HG03280 (cell line): ENCODE measurements around the gene TGM3.

Experiments
- ATAC-seq: cut with Tn5 transposase; IDR thresholded peaks from one replicate; pipeline ENCODE4 v1.9.1; 2021; ENCODE audit warnings: mild to moderate bottlenecking, moderate library complexity; ENCODE audit not compliant: unreplicated experiment

The TGM3 gene

DNA sequence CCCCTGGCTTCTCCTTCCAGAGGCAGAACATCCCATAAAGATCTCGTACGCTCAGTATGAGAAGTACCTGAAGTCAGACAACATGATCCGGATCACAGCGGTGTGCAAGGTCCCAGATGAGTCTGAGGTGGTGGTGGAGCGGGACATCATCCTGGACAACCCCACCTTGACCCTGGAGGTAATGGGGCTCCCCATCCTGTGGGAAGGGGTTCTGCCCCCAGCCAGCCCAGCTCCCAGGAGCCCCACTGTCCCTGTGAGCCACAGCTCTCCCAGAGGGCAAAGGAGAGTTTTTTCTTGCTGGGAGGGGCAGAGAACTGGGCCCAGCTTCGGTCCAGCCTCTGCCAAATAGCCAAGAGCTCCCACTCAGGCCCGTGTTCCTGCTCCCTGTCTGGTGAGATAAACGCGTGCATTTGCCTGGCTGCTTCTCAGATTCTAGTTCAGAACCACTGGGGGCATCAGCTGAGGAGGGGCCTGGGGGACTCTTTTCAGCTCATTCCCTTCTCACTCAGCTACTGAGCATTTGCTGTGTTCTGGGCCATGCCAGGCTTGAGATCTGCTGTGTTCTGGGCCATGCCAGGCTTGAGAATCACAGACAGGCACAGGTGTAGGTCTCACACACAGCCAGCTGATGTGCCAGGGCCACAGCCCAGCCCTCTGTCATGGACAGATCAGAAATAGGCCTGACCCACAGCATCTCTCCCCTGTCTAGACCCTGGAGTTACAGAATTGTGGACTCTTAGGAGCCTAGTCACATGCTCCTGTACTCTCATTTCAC, 39.5 kb downstream of the TGM3 start:
- ATAC-seq = no peak

DNA sequence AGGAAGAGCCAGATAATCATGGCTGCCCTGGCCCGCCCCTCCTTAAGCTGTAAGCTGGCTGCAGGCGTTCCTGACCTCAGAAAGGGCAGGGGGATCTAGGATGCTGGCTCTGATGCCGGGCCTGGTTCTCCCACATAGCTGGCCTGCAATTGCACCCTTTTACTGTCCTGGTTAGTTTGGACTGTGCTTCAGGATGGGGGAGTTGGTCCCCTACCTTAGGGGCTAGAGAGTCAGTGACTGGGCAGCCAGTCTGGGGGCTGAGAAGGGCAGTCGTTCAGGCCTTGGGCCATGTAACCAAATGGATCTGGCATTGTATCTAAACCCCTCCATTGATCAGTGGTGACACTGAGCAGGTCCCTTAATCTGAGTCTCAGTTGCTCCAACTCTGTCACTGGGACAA, 40.7 kb downstream of the TGM3 start:
- ATAC-seq = no peak

DNA sequence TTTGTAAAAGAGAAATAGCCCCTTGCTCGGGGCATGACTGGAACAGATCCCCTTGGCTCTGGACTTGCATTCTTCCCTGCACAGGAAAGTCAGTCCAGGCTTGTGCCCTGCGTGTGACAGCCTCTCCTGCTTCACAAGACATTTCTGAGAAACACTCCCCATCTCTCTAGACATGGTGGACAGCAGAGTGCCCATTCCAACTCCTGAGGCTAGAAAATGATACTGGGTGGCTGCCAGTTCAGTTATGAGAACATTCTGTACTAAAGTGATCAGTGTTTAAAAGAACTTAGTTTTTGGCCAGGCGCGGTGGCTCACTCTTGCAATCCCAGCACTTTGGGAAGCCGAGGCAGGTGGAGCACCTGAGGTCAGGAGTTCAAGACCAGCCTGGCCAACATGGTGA, 41.3 kb downstream of the TGM3 start:
- ATAC-seq = no peak

DNA sequence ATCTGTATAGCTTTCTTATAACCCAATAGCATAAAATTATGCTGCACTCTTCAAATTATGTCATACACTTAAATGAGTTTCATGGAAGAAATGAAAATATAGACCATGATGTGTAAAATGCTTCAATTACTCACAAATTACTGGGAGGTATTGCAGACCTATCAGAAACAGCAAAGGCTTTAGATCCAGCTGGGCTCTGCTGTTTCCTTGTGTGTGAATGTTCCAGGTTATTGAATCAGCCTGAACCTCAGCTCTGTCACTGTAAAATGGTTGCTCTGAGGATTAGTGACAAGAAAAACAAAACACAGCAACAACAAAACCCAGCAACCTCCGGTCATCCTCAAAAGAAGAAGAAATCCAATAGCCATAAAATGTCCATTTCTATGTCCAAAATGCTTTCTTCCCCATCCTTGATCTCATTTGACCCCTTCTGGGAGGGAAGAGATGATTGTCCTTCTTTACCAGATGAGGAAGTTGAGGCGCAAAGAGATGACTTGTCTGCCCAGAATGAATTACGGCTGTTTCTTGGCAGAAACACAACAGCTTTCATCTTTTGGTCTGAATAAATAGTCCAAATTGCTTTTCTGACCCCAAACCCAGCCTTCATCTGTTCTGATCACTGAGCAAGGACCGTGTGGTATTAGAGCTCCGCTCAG, 42.7 kb downstream of the TGM3 start:
- no peak for ATAC-seq

DNA sequence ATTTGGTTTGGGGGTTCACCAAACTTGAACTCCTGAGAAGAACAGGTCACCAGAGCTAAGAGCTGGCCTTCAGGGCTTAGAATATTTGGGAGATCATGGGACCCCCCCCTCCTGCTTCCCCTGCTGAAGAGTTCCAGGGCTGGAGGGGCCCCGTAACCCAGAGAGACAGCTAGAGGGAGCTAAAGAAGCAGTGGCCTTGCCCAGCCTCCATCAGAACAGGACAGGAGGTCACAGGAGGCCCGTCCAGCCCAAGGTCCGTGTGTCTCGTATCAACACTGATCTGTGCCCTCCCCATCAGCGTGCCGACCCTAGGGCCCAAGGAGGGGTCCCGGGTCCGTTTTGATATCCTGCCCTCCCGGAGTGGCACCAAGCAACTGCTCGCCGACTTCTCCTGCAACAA, 44.3 kb downstream of the TGM3 start:
- no peak for ATAC-seq

DNA sequence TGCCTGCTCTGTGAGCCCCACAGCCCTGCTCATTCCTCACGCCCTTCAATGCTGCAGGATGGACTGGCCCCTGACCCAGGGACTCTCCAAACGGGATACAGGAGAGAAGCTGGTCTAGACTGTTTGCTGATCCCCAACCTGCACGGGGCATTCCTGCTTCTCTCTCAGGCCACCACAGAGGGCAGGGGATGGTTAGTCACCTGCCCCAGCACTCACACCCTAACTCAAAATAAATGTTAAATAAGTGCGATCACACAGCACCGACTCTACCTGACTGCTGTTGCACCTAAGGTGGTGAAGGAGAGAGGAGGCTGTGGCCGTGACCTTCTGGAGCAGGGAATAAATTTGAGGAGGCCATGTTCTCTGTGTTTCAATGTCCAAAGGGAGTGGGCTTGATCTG, 45.0 kb downstream of the TGM3 start:
- no peak for ATAC-seq

DNA sequence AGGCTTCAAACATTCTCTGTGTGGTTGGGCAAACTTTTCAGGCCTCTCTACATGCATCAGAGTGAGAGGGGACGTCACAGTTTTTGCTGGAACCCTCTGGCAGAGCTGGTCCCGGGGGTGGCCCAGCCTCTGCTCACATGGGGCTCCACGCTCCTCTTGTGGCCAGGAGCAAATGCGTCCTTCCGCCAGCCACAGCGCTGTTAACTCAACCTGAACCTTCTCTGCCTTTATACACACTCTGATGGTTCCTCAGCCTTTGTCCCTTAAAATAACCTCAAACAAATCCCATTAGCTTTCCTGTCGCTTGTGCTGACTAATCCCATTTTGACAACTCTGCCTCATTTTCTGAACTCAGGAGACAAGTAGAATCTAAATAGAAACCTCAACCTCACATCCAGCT, 45.5 kb downstream of the TGM3 start:
- no peak for ATAC-seq

DNA sequence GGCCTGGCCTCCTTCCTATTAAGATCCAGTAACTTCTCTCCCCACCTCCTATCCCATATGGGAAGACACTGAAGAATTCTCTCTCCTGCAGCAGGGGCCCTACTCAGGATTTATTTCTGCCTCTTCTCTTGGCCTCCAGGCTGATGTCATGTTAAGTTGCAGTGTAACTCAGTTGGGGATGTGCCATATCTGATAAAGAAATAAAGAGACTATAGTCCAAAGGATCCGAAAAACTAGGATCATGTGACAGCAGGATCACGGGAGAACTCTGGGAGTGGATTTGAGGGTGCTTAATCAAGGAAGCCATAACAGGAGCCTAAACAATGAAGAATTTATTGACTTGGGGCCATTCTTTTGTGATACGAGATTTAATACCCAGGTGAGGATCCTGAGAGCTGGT, 46.4 kb downstream of the TGM3 start:
- ATAC-seq = no peak

DNA sequence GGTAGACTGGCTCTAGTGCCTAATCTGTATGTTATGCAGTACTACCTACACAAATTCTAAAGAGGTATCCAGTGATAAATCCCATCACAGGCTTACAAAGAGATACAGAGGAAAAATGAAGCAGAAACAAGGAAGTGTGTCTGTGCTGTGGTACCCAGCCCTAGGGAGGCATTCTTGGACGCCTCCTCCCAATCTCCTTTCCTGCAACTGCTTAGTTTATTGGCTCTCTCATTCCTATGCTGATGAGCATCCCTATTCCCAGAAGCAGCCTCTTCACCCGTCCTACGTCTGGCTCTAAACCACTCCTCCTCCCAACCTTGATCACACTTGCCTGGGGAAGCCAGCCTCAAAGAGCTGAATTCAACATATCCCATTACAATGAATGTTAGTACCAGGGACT, 50.4 kb downstream of the TGM3 start:
- ATAC-seq = no peak

DNA sequence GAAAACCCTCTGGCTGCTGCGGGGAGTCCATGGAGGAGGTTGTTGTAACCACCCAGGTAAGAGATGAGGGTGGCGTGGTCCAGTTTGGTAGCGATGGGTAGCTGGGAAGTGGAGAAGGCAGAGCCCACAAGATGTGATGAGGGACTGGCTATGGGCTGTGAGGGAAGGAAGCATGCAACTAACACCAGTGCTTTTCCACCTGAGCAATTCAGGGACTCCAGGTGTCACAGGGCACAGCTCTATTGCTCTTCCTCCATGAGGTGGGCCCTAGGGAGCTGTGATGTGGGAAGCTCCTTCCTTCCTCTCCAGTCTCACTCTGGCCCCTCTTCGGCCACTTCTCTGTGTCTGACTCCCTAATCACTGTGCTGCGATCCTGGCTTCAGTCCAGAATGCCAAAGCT, 52.5 kb downstream of the TGM3 start:
- ATAC-seq = no peak

DNA sequence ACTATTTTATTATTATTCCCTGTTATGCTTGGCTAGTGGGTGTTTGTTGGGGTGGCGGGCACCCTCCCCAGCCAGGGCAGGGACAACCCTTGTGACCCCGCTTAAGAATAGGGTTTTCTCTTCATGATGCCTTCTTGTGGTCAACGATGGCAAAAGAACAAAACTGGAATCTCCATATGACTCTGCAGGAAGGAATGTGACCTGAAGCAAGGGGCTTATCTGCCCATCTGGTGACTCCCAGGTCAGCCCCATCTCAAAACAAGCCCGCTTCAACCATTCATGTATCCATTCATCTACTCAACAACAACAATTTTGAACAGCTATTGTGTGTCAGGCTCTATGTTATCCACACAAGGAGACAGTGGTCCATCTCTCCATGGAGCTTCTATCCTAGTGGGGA, 54.0 kb downstream of the TGM3 start:
- ATAC-seq = no peak

DNA sequence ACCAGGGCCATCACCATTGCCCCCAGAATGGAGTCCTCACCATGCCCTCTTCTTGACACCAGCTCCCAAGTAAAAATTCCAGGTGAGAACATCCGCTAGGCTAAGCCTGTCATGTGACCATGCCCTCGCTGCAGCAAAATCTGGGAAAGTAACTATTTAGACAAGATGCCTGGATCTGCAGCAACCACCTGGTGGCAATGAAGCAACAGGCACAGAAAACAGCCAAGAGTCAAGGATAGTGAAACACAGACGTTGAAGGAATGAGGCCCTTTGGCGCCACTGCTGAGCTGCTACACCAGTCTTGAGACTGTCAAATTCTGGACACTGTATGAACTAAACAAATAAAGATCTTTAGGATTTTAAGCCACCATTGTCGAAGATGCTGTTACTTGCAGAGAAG, 54.8 kb downstream of the TGM3 start:
- no peak for ATAC-seq

DNA sequence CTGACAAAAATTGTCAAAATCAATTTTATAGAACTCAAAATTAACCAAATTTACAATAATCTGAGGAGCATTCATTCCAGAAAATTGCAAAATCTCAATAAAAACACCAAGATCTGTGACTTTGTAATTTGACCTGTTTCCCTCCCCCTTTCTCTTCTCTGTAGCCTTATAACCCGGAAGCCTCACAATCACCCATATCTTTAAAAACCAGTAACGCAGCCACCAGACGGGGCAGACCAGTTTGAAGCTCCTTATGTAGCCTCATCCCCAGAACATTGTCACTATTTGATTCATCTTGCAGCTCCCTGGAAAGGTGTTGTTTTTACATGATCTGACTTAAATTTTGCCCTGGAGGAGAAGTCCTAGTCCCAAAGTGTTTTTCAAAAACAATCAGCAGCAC, 57.4 kb downstream of the TGM3 start:
- no peak for ATAC-seq

DNA sequence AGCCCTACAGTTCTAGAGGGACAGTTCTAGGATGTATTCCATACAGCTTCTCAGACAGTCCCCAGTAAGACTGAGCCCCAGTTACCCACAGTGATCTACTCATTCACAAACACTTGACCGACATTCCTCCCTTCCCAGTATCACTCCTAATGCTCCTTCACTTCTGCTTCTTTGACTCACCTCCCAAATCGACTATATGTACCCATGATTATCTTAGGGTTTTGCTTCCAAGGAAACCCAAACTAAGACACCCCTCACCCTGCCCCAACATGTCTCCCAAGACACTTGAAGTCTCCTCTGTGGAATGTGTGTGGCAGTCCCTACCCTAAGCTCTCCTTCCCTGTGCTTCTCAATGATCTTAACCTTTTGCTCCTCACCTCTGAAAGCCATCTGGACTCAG, 61.3 kb downstream of the TGM3 start:
- no peak for ATAC-seq

DNA sequence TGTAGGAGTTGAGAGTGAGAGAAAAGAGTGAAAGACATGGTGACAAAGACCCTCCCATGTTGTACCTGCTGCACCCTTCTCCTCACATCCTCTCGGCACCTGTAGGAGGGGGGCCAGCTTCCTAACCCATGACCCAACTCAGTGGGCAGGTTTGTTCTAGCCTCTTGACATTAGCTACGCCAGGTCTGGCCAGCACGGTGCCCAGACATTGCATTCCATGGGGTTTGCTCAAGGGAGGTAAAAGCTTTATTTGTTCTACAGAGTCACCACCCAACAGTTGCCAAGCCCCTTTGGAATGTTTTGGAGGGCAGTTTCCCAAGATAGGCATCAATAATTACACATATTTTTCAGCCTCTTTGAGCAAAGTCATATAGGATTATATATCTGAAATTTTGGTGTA, 62.2 kb downstream of the TGM3 start:
- ATAC-seq = no peak

DNA sequence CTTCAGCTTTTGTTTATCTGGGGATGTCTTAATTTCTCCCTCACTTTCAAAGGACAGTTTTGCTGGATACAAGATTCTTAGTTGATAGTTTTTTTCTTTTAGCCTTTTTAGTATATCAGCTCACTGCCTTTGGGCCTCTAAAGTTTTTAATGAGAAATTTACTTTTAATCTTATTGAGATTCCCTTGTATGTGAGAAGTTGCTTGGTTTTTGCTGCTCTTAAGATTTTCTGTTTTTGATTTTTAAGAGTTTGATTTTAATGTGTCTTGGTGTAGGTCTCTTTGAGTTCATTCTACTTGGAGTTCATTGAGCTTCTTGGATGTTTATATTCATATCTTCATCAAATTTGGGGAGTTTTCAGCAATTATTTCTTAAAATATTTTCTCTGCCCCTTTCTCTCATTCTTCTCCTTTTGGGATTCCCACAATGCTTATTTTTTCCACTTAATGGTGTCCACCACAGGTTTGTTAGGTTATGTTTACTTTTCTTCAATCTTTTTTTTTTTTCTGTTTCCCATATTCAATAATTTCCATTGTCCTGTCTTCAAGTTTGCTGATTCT, 65.3 kb downstream of the TGM3 start:
- no peak for ATAC-seq

DNA sequence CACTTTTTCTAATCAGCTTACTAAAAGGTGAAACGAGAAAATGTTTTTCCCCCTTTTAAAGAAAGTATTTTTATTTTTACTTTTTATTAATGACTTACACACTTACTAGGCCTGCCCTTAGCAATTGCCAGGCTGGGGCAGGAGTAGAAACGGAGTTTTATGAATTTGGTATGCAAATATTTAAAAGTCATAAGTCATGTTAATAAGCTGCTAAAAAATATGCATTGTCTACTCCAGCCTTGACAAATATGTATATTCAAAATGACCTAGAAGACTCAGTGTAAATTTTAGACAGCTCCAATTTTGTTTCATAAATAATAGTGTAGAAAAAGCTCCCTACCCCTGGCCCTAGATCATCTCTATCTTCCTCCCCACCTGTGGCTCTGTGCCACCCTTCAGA, 67.4 kb downstream of the TGM3 start:
- no peak for ATAC-seq

DNA sequence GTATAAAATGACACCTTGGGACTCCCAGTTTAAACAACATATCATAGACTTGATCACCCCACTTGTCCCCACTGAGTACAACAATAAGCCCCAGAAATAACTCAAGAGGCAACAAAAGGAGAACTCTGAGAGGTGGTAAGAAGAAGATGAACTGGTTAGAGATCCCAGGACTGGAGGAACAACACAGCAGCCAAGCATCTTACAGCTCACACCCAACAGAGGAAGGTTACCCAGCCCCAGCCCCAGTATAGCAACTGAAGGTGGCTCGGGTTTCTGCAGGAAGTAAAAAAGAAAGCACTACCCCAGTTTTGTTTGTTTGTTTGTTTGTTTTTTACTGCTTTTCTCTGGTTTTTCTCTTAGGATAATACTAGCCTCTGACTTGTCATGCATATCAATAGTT, 67.8 kb downstream of the TGM3 start:
- no peak for ATAC-seq

DNA sequence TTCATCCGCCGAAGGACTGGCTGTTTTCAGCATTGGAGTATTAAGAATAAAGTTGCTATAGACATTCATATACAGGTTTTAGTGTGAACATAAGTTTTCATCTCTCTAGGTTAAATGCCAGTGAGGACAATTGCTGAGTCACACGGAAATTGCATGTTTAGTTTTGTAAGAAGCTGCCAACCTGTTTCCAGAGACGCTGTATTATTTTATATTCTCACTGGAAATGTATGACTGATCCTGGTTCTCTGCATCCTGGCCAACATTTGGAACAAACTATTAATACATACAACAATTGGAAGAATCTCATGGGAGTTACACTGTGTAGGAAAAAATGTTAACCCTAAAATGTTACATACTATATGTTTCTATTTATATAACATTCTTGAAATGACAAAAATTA, 68.2 kb downstream of the TGM3 start:
- no peak for ATAC-seq

DNA sequence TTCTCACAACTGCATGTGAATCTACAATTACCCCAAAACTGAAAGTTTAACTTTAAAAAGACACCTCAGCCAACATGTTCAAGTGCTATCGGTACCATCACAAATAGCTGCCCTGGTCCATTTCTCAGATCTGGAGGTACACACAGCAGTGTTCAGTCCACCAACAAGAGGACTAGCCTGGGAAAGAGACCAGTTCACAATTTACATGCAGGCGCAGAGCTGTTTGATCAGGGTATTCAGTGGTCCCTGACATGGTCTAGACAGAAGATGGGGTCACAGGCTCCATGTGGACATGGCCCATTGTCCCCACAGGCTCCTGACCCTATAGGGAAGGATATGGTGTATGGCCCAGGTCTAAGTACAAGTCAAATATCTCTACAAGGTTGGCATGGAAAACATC, 69.3 kb downstream of the TGM3 start:
- no peak for ATAC-seq

DNA sequence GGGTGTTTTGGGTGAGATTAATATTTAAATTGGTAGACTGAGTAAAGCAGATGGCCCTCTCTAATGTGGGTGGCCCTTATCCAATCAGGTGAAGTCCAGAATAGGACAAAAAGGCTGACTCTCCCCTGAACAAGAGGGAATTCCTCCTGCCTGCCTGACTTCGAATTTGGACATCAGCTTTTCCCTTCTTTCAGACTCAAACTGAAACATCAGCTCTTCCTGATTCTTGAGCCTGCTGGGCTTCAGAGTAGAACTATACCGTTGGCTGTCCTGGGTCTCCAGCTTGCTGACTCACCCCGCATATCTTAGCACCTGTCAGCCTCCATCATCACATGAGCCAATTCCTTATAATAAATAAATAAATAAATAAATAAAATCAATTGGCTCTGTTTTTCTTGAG, 69.9 kb downstream of the TGM3 start:
- no peak for ATAC-seq

DNA sequence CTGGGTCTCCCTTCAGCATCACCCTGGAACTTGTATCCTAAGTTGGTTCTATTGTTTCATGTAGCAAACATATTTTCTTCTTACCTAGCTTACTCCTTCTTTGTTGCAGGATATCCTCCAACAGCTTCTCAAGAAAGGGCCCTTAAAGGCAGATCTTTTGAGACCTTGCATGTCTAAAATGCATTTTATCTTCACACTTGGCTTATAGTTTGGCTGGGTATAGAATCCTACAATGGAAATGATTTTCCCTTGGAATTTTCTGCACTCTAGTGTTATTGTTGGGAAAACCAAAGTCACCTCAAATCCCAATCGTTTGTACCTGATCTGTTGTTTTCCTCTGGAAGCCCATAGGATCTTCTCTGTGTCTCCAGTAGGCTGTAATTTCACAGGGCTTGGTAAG, 72.8 kb downstream of the TGM3 start:
- ATAC-seq = no peak

DNA sequence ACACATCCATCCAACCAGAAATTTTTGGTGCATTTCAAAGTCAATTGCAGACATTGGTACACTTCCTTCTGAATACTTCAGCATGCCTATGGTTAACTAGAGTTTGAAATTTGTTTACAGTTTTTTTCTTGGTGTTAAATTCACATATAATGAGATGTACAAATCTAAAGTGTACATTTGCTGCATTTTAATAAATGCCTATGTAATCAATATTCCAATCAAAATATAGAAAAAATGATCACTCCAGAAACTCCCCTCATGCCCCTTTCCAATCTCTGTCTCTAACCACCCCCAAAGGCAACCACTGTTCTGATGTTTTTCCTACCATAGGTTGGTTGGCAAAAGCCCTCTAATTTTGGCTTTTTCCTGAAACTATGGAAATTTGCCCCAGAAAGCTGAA, 77.3 kb downstream of the TGM3 start:
- ATAC-seq = no peak
